ENCODE results near the gene TSPYL4.

GRCh38 chr6:116210316-116210715 lies 43.6 kb downstream of the TSPYL4 start:
- no peak for TF ChIP-seq CTCF (conservative IDR thresholded peaks at IDR 0.05)
- no peak for TF ChIP-seq ZFX (IDR thresholded peaks at IDR 0.05)
